GM11168 (cell line): Measurements from ENCODE around the gene SDCCAG8.

ENCODE experiments used
- in situ Hi-C: fragments of 300-500 bp; cut with MboI; formaldehyde crosslinking; loops from one replicate; pipeline ENCODE4 v1.12.0; 2022; ENCODE audit warnings: low sequenced_read_pairs; ENCODE audit not compliant: unreplicated experiment

Gene SDCCAG8

GRCh38 chr1:243367314-243367713 is 111.5 kb downstream of the SDCCAG8 start:
- in situ Hi-C loops, result no loop called here

DNA sequence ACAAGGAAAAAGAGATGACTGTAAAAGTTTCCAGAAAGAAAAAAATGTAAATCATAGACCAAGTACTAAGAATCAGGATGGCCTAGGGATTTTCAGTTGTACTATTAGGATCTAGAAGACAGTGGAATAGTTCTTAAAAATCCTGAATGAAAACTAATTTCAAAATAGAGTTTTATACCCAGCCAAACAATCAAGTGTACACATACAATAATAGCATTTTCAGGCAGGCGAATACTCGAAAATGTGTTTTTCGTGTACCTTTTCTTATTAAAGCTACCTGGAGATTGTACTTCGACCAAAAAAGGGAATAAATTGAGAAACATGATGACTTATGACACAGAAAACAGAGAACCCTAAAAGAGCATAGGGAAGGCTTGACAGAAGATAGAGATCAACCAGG is 118.6 kb downstream of the SDCCAG8 start:
- in situ Hi-C loops, result no loop called here

DNA sequence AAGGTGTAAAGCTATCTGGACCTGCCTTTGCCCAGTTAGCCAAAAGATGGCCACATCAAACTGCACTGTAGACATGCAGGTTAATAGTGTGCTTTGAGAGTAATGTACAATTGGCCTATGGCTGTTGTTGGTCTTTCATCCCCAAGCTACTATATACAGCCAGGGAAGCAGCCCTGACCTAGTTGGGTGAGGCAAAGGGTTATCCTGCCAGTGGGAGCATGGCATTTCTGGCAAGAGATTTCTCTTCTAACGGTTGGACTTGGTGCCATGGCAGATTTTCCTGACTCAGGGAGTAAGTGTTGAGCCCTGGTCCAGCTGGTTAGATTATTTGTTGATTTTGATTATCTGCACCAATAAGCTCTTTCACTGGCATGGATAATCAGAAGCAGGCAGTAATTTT is 119.8 kb downstream of the SDCCAG8 start:
- in situ Hi-C loops, result no loop called here

GRCh38 chr1:243378669-243379068 is 122.8 kb downstream of the SDCCAG8 start:
- in situ Hi-C loops, result no loop called here

DNA sequence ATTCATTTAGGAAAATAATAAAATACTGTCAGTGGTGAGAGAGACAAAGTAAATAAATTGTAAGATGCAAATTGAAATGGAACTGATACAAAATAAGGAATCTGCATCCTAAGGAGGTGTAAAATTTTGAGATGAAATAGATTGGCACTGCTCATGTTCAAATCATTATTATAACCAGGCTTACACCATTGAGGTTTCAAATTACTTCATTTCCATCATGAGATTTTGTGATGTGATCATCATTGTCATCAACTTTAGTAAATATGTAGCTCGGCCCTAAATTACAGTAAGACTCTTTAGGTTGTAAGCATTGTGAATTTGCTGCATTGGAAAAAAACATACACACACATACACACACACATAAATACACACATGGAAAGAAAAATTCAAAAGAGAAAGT is 123.4 kb downstream of the SDCCAG8 start:
- in situ Hi-C loops, result no loop called here

DNA sequence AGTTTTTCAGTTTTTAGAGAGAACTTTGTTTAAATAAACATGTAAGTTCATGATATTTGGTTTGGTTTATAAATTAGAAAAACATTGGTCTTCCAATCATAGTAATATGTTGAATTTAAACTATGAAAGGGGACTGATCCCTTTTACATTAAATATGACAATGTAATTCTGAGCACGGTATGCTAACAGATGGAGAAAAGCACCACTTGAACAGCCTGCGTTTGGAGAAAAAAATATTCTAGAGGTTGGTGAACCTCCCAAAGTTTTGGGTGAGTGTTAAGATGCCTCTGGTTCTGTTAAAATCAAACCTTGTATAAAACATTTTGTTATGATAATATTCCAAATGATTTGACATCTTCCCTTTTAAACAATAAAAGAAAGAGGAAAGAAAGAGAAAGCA is 123.9 kb downstream of the SDCCAG8 start:
- in situ Hi-C loops, result no loop called here

DNA sequence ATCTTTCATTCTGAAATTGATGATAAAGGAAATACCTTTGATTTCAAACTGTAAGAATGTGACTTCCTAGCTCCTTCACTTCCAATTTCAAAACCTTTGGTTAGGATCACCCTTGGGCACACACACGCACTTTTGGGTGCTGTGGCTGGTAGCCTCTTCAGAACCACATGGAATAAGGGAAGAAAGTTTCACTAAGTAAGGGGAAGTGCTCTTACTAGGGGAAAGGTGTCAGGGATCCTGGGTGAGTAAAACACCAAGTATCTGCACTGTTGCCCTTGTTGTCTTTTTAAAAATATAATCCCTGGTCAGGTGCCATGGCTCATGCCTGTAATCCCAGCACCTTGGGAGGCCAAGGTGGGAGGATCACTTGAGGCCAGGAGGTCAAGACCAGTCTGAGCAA is 132.4 kb downstream of the SDCCAG8 start:
- in situ Hi-C loops, result no loop called here

DNA sequence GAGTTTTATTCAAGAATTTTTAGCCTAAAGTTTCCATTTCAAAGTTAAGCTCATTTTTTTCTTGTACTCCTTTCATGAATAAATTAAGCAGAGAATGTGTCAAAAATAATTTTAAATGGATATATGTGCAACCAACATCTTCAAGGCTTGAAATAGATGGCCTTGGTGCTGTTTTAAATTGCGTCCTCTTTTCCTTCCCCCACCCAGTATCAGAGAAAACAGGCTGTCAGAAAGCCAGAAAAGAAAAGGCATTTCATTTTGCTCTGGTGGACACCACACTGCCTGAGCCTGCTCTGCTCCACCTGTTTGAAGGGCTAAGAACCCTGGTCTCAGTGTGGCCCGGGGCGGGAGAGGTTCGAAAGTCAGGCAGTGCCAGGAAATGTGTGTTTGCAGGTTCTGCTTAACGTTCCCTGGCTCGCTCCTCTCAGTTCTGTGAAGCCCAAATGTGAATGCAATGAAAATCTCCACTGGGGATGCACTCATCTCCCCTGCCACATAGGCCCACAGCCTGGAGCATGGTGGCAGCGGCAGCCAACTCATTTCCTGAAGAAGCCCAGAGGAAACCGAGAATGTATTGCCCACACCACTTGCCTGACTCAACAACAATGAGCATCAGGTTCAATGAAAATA is 134.4 kb downstream of the SDCCAG8 start:
- in situ Hi-C loops, result no loop called here

- in situ Hi-C loops, result no loop called here
Observed at GRCh38 chr1:243391355-243391754, 135.5 kb downstream of the SDCCAG8 start.

GRCh38 chr1:243393096-243393495 is 137.3 kb downstream of the SDCCAG8 start:
- in situ Hi-C loops, result no loop called here

DNA sequence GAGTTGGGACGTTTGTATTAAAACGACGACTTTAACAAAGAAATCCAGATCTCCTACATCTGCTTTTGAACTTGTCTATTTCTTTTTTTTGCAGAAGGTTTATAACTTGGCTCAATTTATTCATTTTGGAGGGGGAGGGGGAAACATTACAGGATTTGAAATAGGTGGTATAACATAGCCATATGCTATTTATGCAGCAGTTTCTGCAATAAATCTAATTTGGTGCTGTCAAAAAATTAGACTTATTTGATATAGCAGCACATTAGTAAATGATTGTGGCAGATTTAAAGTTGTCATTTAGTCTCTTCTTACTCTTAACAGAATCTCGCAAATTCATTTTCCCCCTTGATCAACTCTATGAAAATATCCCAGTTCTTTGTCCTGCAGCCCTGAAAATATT is 138.2 kb downstream of the SDCCAG8 start:
- in situ Hi-C loops, result no loop called here

GRCh38 chr1:243394601-243395464 is 139.0 kb downstream of the SDCCAG8 start:
- in situ Hi-C loops, result no loop called here

- in situ Hi-C loops, result no loop called here
Observed at GRCh38 chr1:243396424-243396823, 140.6 kb downstream of the SDCCAG8 start.

DNA sequence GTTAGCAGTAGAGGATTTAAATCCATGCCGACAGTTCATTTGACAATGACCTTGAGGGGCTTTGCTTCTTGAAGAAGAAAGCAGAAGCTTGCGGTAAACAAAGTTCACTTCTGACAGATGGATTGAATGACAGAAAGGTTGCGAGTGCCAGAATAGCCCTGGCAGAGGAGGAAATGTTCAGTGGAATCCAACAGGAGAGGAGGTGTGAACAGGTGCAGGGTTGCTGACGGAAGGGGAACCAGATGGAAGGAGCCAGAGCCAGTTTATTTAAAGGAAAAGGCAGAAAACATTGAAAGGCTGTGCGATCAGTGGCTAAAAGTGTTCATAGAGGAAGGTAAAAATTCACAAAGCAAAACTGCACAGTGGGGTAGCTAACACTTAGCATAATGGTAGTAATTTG is 141.0 kb downstream of the SDCCAG8 start:
- in situ Hi-C loops, result no loop called here

- in situ Hi-C loops, result no loop called here
Observed at GRCh38 chr1:243397613-243398321, 141.9 kb downstream of the SDCCAG8 start.

DNA sequence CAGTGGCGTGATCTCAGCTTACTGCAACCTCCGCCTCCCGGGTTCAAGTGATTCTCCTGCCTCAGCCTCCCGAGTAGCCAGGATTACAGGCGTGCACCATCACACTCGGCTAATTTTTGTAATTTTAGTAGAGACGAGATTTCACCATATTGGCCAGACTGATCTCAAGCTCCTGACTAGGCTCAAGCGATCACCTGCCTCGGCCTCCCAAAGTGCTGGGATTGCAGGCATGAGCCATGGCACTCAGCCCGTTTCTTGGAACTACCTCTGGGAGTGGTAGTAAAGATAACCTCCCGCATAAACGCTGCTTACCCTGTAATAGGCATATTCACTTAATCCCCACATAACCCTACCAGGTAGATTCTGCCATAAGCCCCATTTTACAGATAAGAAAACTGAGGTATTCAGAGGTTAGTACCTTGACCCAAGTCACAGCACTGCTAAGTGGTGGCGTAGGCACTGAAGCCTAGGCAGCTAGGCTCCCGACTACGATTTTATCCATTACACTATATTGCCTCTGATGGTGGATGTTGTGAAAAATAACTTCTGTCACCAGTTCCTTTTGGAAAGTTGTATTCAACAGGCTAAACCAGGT is 143.8 kb downstream of the SDCCAG8 start:
- in situ Hi-C loops, result no loop called here

- in situ Hi-C loops, result no loop called here
Observed at GRCh38 chr1:243402868-243403267, 147.0 kb downstream of the SDCCAG8 start.

- in situ Hi-C loops, result no loop called here
Observed at GRCh38 chr1:243406424-243406823, 150.6 kb downstream of the SDCCAG8 start.

GRCh38 chr1:243407284-243408018 is 151.6 kb downstream of the SDCCAG8 start:
- in situ Hi-C loops, result no loop called here

- in situ Hi-C loops, result no loop called here
Observed at GRCh38 chr1:243408479-243408878, 152.6 kb downstream of the SDCCAG8 start.
